Caco-2 (cell line): ENCODE results near the gene OXCT1. TPM values are rescaled to one million over a fixed set of nuclear protein-coding genes. Genes with fewer than 3 reads are reported as not detected.

Source experiments
- BruUV-seq: library from RNA; stranded (reverse); fragments of 400-500 nt; replicated peaks from 2 replicates; lab custom pipeline; 2021; lab: Mats Ljungman, UMichigan
- CTCF ChIA-PET: fragments of 300-600 bp; sonication (Branson Sonifier 250); formaldehyde crosslinking; loops from one replicate; lab custom pipeline; 2022; ENCODE audit warnings: antibody characterized with exemption; lab: Charles Lee
- POLR2A ChIA-PET: fragments of 300-600 bp; sonication (Branson Sonifier 250); formaldehyde crosslinking; loops from one replicate; lab custom pipeline; 2022; ENCODE audit warnings: antibody characterized with exemption; lab: Charles Lee
- DNase-seq, 2 experiments: peaks; one replicate each; pipeline versions ENCODE4 v3.0.0 to v3.0.0-alpha.2; 2020 to 2022
- H3K27me3 ChIP-seq: replicated peaks from 2 replicates; pipeline ENCODE4 v1.6.0; 2011; ENCODE audit warnings: low read length; ENCODE audit not compliant: control insufficient read depth, insufficient read depth
- H3K36me3 ChIP-seq: 2 replicates; pipeline ENCODE4 v1.5.1; 2011; ENCODE audit warnings: low read length; ENCODE audit not compliant: control insufficient read depth, insufficient read depth
- H3K4me1 ChIP-seq: fragments of 250-450 bp; sonication (Bioruptor Pico); 2 replicates; pipeline ENCODE4 v1.5.1; 2020; ENCODE audit warnings: mild to moderate bottlenecking
- H3K4me3 ChIP-seq: 2 replicates; pipeline ENCODE4 v1.5.1; 2011; ENCODE audit warnings: low read depth, mild to moderate bottlenecking, control low read depth, low read length
- H3K9me3 ChIP-seq: fragments of 250-450 bp; sonication (Bioruptor Pico); 2 replicates; pipeline ENCODE4 v1.5.1; 2020; ENCODE audit warnings: mild to moderate bottlenecking, moderate library complexity
- H3K27ac Mint-ChIP-seq: one replicate; pipeline ENCODE4 v1.8.0; 2022; ENCODE audit warnings: mixed read lengths; ENCODE audit not compliant: unreplicated experiment
- H3K27me3 Mint-ChIP-seq: one replicate; pipeline ENCODE4 v1.8.0; 2022; ENCODE audit warnings: mixed read lengths; ENCODE audit not compliant: insufficient read depth, unreplicated experiment
- H3K36me3 Mint-ChIP-seq: one replicate; pipeline ENCODE4 v1.8.0; 2022; ENCODE audit warnings: mild to moderate bottlenecking, mixed read lengths; ENCODE audit not compliant: insufficient read depth, unreplicated experiment
- H3K4me1 Mint-ChIP-seq: one replicate; pipeline ENCODE4 v1.8.0; 2022; ENCODE audit warnings: low read depth, mixed read lengths; ENCODE audit not compliant: unreplicated experiment
- H3K4me3 Mint-ChIP-seq: one replicate; pipeline ENCODE4 v1.8.0; 2022; ENCODE audit warnings: mild to moderate bottlenecking, moderate library complexity, mixed read lengths; ENCODE audit not compliant: unreplicated experiment
- H3K9me3 Mint-ChIP-seq: one replicate; pipeline ENCODE4 v1.8.0; 2022; ENCODE audit warnings: mixed read lengths; ENCODE audit not compliant: unreplicated experiment
- intact Hi-C: fragments of 100-400 bp; cut with micrococcal nuclease; formaldehyde crosslinking; loops from one replicate; pipeline ENCODE4 v1.10.0; 2022; ENCODE audit not compliant: unreplicated experiment
- total RNA-seq: library from RNA; stranded (reverse); gene quantifications from 2 replicates; pipeline ENCODE4 v1.2.3, GENCODE V29; 2022
- TF ChIP-seq, protein P1 (sequence below), 2 experiments: fragments of 200-600 bp in 1 of 2; IDR thresholded peaks; 1 replicate in 1 of 2; 2 replicates in 1 of 2; pipeline versions ENCODE4 v1.5.1 to v1.8.0; 2011 to 2022; ENCODE audit warnings: antibody characterized with exemption in 1 of 2, control low read depth in 1 of 2, inconsistent platforms in 1 of 2, low read depth in 1 of 2, low read length in 1 of 2, mild to moderate bottlenecking in 1 of 2, moderate library complexity in 1 of 2; ENCODE audit not compliant: insufficient read depth in 1 of 2, severe bottlenecking in 1 of 2, unreplicated experiment in 1 of 2

The OXCT1 gene
- total RNA-seq, 1 experiment from 2014 or later: 22.5 TPM

DNA sequence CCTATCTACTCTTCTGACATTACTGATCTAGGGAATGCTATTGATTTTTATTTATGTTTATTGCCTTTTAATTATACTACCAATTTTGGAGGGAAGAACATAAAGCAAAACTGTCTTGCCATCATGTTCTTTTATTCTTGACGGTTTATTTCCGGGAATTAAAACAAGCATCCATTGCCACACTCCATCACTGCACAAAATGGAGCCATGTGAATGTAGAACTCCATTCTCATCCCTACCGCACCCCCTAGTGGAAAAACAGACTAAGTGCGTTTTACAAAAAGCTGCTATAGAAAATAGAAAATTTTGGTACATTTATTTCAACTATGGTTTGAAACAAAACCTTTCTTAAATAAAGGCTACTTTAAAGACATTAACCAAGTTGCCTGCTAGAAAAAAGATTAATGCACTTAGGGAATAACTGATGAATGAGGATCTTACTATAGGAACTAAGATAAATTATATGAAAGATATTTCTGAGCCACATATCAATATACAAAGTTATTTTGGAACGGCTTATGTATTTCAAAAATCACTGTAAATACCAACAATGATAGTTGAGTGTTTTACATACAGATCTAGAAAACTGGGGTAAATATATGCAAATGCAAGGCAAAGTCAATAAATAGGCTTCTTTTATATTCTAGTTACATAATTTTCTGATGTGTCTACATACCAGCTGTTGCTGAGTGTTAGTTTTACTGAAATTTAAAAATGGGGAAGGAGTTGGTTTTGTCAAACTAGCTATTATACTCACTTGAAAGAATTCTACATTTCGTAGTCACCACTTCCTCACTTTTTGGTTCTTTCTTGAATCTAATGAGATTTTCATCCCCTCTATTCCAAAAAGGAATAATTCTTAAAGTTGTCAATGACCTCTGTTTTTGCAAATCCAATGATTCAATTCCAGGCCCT, 26.5 kb downstream of the OXCT1 start:
- Mint-ChIP-seq H3K27ac (no peak overlapping the region), H3K27me3 (no peaks in the 10 kb centered on the region), H3K9me3 (no peaks in the 10 kb centered on the region), H3K36me3 (no peaks in the 10 kb centered on the region), H3K4me3 (no peak overlapping the region), H3K4me1 (no peaks in the 10 kb centered on the region)
- H3K27me3 ChIP-seq: no peaks in the 10 kb centered on the region
- H3K9me3 ChIP-seq: no peaks in the 10 kb centered on the region
- ChIA-PET POLR2A (interaction anchor here (0.6 kb wide), 1 partner anchor 9 kb away, joined by 7 read pairs; no protein-coding TSS in a partner anchor), CTCF (interaction anchor here (0.6 to 0.7 kb wide), 3 partner anchors 13 to 573 kb away, joined by 3 to 4 read pairs (median 3); no protein-coding TSS in a partner anchor)
- H3K4me3 ChIP-seq: no peak overlapping the region
- H3K36me3 ChIP-seq: no peaks in the 10 kb centered on the region
- DNase-seq: peak; percentile 42 to 69
- no TSS peak for BruUV-seq
- H3K4me1 ChIP-seq: no peaks in the 10 kb centered on the region
- TF ChIP-seq, protein P1, sequence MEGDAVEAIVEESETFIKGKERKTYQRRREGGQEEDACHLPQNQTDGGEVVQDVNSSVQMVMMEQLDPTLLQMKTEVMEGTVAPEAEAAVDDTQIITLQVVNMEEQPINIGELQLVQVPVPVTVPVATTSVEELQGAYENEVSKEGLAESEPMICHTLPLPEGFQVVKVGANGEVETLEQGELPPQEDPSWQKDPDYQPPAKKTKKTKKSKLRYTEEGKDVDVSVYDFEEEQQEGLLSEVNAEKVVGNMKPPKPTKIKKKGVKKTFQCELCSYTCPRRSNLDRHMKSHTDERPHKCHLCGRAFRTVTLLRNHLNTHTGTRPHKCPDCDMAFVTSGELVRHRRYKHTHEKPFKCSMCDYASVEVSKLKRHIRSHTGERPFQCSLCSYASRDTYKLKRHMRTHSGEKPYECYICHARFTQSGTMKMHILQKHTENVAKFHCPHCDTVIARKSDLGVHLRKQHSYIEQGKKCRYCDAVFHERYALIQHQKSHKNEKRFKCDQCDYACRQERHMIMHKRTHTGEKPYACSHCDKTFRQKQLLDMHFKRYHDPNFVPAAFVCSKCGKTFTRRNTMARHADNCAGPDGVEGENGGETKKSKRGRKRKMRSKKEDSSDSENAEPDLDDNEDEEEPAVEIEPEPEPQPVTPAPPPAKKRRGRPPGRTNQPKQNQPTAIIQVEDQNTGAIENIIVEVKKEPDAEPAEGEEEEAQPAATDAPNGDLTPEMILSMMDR (IDR thresholded peaks at IDR 0.05; ENCODE audit: insufficient read depth in 1 of 2, low read depth in 1 of 2, low read length in 1 of 2, severe bottlenecking in 1 of 2, unreplicated experiment in 1 of 2): peak; percentile 79 to 80
- intact Hi-C loops: loop anchor here (1.0 kb wide), 5 partner anchors 88 to 939 kb away; no protein-coding TSS in a partner anchor

- POLR2A ChIA-PET: no interaction called here
- Mint-ChIP-seq H3K4me1 (no peaks in the 10 kb centered on the region), H3K4me3 (no peak overlapping the region), H3K9me3 (no peaks in the 10 kb centered on the region), H3K27me3 (no peaks in the 10 kb centered on the region), H3K36me3 (no peaks in the 10 kb centered on the region), H3K27ac (no peak overlapping the region)
- Histone ChIP-seq H3K4me1 (no peaks in the 10 kb centered on the region), H3K9me3 (no peaks in the 10 kb centered on the region), H3K36me3 (no peaks in the 10 kb centered on the region), H3K27me3 (no peaks in the 10 kb centered on the region), H3K4me3 (no peak overlapping the region)
- CTCF ChIA-PET: no interaction called here
- no peak for DNase-seq
- BruUV-seq: no TSS peak
- TF ChIP-seq, protein P1 (IDR thresholded peaks at IDR 0.05; ENCODE audit: insufficient read depth in 1 of 2, low read depth in 1 of 2, low read length in 1 of 2, severe bottlenecking in 1 of 2, unreplicated experiment in 1 of 2): no peak
- intact Hi-C loops: loop anchor here (1.0 kb wide), 5 partner anchors 87 to 938 kb away; no protein-coding TSS in a partner anchor
Observed at GRCh38 chr5:41842777-41843176, 27.4 kb downstream of the OXCT1 start.

- Mint-ChIP-seq H3K36me3 (no peaks in the 10 kb centered on the region), H3K4me3 (no peak overlapping the region), H3K27ac (no peak overlapping the region), H3K9me3 (no peaks in the 10 kb centered on the region), H3K4me1 (no peaks in the 10 kb centered on the region), H3K27me3 (no peaks in the 10 kb centered on the region)
- Histone ChIP-seq H3K27me3 (no peaks in the 10 kb centered on the region), H3K4me1 (no peaks in the 10 kb centered on the region), H3K36me3 (no peaks in the 10 kb centered on the region), H3K9me3 (no peaks in the 10 kb centered on the region), H3K4me3 (no peak overlapping the region)
- ChIA-PET CTCF (no interaction called here), POLR2A (no interaction called here)
- BruUV-seq: no TSS peak
- intact Hi-C loops: no loop called here
- no peak for DNase-seq
- TF ChIP-seq, protein P1 (IDR thresholded peaks at IDR 0.05; ENCODE audit: insufficient read depth in 1 of 2, low read depth in 1 of 2, low read length in 1 of 2, severe bottlenecking in 1 of 2, unreplicated experiment in 1 of 2): no peak
Observed at GRCh38 chr5:41841325-41841724, 28.9 kb downstream of the OXCT1 start.
